Urothelium cell line (cell line): ENCODE data around the gene MYL1.

Experiments used
- DNase-seq: peaks from one replicate; pipeline ENCODE4 v3.0.0; 2011; ENCODE audit warnings: low spot score, mixed read lengths
- FAIRE-seq: peaks from 2 replicates; lab custom pipeline; 2011; peaks lifted over from hg19 to GRCh38; lab: Jason Lieb, UNC

Gene MYL1

GRCh38 chr2:210268281-210268680, 46.7 kb downstream of the MYL1 start:
- DNase-seq (no peak), FAIRE-seq (no peak)

GRCh38 chr2:210267698-210268097, 47.3 kb downstream of the MYL1 start:
- no peak for FAIRE-seq
- no peak for DNase-seq

- DNase-seq (no peak), FAIRE-seq (no peak)
Measured at GRCh38 chr2:210264282-210264681, 50.7 kb downstream of the MYL1 start.

GRCh38 chr2:210263841-210264240, 51.1 kb downstream of the MYL1 start:
- no peak for FAIRE-seq

GRCh38 chr2:210262036-210262435, 52.9 kb downstream of the MYL1 start:
- DNase-seq = no peak
- FAIRE-seq = no peak

More at GRCh38 chr2:210263841-210264240, 51.1 kb downstream of the MYL1 start:
- no peak for DNase-seq

GRCh38 chr2:210259687-210260086, 55.3 kb downstream of the MYL1 start:
- FAIRE-seq = no peak

GRCh38 chr2:210252699-210253606, 62.0 kb downstream of the MYL1 start:
- FAIRE-seq (no peak), DNase-seq (no peak)

More at GRCh38 chr2:210259687-210260086, 55.3 kb downstream of the MYL1 start:
- DNase-seq = no peak

- FAIRE-seq = no peak
Measured at GRCh38 chr2:210250622-210251021, 64.4 kb downstream of the MYL1 start.

More at GRCh38 chr2:210250622-210251021, 64.4 kb downstream of the MYL1 start:
- no peak for DNase-seq
